OCI-LY1 (cell line): Measurements from ENCODE around the gene PRPF39.

Source experiments
- CTCF ChIP-seq: fragments of 200-600 bp; sonication (generic), shearing (Covaris generic); IDR thresholded peaks from 2 replicates; pipeline ENCODE4 v1.5.1; 2017; ENCODE audit warnings: mild to moderate bottlenecking, antibody characterized with exemption, low read length, moderate library complexity, mixed read lengths
- EZH2 ChIP-seq: fragments of 200-600 bp; sonication (generic), shearing (Covaris generic); IDR thresholded peaks from 2 replicates; pipeline ENCODE4 v1.8.0; 2017; ENCODE audit warnings: borderline replicate concordance, mixed run types, mild to moderate bottlenecking, antibody characterized with exemption, low read length, moderate library complexity, mixed read lengths

GRCh38 chr14:45060551-45060950, 23.4 kb upstream of the PRPF39 start:
- TF ChIP-seq CTCF, result no peak
- no peak for TF ChIP-seq EZH2
